AG08396 (cell line): ENCODE data around the gene PIGBOS1.
"Not testable (repeated sequence)": the region's sequence is repeated elsewhere in the genome, so short reads cannot be mapped to it uniquely, and the experiment has no call there.

Source experiments
- DNase-seq: peaks from one replicate; pipeline ENCODE4 v3.0.0; 2012; ENCODE audit warnings: low spot score, mixed read lengths

Gene PIGBOS1, protein sequence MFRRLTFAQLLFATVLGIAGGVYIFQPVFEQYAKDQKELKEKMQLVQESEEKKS

GRCh38 chr15:55318588-55319494 is at the start of gene PIGBOS1, which contains the start of gene PIGB:
Gene PIGBOS1 (minus strand): TSS chr15:55319123. CDS start chr15:55317792, 1,331 bp downstream.
Gene PIGB (plus strand): TSS chr15:55319222. CDS start chr15:55319251, 29 bp downstream.
- peak; percentile 86 for DNase-seq

- DNase-seq: no peak
These were observed 48.1 kb upstream of the PIGBOS1 start for GRCh38 chr15:55366981-55367380.

DNA sequence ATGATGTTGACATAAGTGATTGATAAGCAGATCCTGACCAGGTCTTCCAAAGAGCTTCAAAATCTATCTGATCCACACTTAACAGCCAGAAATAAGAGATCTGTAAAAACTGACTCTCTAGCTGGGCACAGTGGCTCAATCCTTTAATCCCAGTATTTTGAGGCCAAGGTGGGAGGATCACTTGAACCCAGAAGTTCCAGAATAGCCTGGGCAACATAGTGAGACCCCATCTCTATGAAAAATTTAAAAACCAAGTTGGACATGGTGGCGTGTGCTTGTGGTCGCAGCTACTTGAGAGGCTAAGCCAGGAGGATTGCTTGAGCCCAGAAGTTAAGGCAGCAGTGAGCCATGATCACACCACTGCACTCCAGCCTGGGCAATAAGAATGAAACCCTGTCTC is 43.7 kb upstream of the PIGBOS1 start:
- DNase-seq: no peak

- DNase-seq: no peak
These were observed 42.1 kb upstream of the PIGBOS1 start for GRCh38 chr15:55361048-55361447.

GRCh38 chr15:55360256-55360655 is 41.3 kb upstream of the PIGBOS1 start:
- no peak for DNase-seq

DNA sequence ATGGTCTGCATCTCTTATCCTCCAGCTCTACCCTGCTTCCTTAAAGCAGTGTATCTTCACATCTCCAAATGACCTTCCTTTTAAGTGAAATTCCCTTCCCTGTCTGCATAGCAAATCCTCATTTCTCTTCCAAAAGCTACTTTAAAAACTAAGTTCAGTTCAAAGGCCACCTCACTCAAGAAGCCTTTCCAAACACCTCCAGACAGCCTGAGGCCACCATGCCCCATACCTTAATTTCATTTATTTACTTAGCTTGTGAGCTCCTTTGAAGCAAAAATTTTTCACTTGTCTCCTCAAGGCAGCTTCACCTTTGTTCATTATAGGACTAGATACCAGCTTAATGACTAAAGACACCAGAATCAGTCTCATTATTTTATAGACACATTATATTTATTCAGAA is 39.5 kb upstream of the PIGBOS1 start:
- no peak for DNase-seq

GRCh38 chr15:55357774-55358173 is 38.9 kb upstream of the PIGBOS1 start:
- peak; percentile 40 for DNase-seq

- DNase-seq: no peak
These were observed 38.2 kb upstream of the PIGBOS1 start for GRCh38 chr15:55356985-55357585.

DNA sequence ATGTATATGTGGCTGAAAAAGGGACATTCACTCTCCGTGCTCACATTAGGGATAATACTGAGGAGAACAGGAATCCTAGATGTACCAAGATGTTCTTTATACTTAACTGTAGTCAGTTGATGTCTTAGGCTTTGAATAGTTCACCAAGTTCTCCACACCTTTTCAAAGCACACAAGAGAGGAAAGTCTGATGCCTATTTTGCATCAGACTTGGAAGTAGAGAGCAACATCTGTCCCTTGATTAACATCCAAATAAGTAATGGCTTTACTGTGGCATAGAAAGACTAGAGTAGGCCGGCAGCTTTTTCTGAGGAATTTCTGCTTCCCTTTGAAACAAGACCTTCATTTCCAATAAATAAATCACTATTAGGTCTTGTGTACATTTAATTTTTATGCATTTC is 34.1 kb upstream of the PIGBOS1 start:
- DNase-seq: no peak

DNA sequence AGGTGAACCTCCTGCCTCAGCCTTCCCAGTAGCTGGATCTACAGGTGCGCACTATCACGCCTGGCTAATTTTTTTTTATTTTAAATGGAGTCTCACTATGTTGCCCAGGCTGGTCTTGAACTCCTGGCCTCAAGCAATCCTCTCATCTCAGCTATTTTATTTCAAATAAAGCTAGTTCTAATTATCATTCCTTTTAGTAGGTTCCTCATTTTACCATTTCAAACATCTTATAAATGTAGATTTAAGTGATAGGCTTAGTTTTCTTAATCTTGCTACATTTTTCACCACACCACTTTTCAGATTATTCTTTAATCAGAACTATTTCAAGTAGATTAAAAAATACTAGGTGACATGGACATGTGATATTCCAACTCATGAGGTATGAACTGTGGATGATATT is 30.4 kb upstream of the PIGBOS1 start:
- no peak for DNase-seq

- no peak for DNase-seq
These were observed 29.4 kb upstream of the PIGBOS1 start for GRCh38 chr15:55348281-55348778.

- peak; percentile 47 for DNase-seq
These were observed 25.3 kb upstream of the PIGBOS1 start for GRCh38 chr15:55344206-55344605.

GRCh38 chr15:55343168-55343567 is 24.2 kb upstream of the PIGBOS1 start:
- DNase-seq: peak; percentile 3

GRCh38 chr15:55337160-55337559 is 18.2 kb upstream of the PIGBOS1 start:
- no peak for DNase-seq

DNA sequence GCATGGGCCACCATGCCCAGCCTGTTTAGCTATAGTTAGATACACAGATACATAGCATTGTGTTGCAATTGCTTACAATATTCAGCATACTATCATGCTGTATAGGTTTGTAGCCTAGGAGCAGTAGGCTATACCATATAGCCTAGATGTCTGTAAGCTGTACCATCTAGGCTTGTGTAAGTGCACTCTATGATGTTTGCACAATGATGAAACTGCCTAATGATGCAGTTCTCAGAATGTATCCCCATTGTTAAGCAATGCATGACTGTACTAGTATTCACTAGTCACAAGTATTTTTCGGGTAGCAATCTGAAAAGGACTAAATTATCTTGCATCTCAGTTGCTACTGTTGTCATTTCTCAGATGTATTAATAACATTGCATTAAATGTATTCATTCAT is 16.1 kb upstream of the PIGBOS1 start:
- no peak for DNase-seq

GRCh38 chr15:55334371-55334770 is 15.4 kb upstream of the PIGBOS1 start:
- DNase-seq: peak; percentile 43

GRCh38 chr15:55327387-55327786 is 8.5 kb upstream of the PIGBOS1 start:
- DNase-seq: no peak

DNA sequence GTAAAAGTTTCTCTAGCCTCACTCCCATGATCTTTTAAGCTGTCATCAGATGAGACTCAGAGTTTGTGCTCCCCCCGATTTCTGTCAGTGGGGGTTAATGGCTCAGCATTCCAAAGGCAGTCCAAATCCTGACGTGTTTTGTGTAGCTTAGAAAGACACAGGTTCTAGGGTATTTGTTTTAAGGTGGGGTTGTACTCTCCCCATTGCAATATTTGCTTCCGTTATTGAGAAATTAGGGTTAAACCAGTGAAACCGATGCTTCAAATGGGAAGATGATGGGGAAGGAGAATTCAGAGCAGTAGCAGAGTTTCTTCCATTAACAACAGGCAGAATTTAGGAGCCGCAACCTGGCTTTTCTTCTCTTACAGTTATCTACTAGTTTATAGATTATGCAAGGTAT is 3.5 kb upstream of the PIGBOS1 start:
- no peak for DNase-seq

- DNase-seq: no peak
These were observed 2.0 kb upstream of the PIGBOS1 start for GRCh38 chr15:55320963-55321362.

DNA sequence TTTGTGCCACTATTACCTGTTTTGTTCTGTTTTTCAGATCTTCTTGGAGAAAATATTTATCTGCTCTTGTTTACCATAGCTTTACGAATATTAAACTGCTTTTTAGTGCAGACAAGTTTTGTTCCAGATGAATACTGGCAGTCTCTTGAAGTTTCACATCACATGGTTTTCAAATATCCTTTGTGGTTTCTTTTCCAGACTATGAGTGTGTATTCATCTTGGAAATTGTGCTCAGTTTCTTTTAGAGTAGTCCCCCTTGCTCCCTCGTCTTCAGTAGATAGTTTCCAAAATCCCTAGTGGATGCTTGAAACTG is 1.3 kb upstream of the PIGBOS1 start:
- peak; percentile 7 for DNase-seq

- peak; percentile 47 for DNase-seq
These were observed 764 bp upstream of the PIGBOS1 start for GRCh38 chr15:55319537-55320237.

DNA sequence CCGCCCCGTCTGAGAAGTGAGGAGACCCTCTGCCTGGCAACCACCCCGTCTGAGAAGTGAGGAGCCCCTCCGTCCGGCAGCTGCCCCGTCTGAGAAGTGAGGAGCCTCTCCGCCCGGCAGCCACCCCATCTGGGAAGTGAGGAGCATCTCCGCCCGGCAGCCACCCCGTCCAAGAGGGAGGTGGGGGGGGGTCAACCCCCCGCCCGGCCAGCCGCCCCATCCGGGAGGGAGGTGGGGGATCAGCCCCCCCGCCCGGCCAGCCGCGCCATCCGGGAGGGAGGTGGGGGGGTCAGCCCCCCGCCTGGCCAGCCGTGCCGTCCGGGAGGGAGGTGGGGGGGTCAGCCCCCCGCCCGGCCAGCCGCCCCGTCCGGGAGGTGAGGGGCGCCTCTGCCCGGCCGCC is 16.1 kb downstream of the PIGBOS1 start:
- not testable (repeated sequence) for DNase-seq

- no peak for DNase-seq
These were observed 21.6 kb downstream of the PIGBOS1 start for GRCh38 chr15:55297315-55297714.
